Esophagus squamous epithelium (tissue), 4 donors: ENCODE measurements around the gene NCKAP5.

ENCODE experiments used
- CTCF ChIP-seq, 6 experiments: fragments of 450-650 bp in 4 of 6; fragments of 200-600 bp in 2 of 6; sonication (generic) in 2 of 6; IDR thresholded peaks; one replicate each; pipeline ENCODE4 v1.5.1; 2016 to 2019; ENCODE audit warnings: antibody characterized with exemption in 6 of 6, mild to moderate bottlenecking in 4 of 6, moderate library complexity in 4 of 6
- POLR2A ChIP-seq, 4 donors: fragments of 450-650 bp; IDR thresholded peaks; one replicate each; pipeline ENCODE4 v1.6.1; 2017; ENCODE audit warnings: antibody characterized with exemption in 4 of 4, mild to moderate bottlenecking in 4 of 4, moderate library complexity in 3 of 4

GRCh38 chr2:133322909-133323308 is 245.4 kb downstream of the NCKAP5 start:
- TF ChIP-seq CTCF (IDR thresholded peaks at IDR 0.05) (no peak), POLR2A (IDR thresholded peaks at IDR 0.05) (no peak)
